Erythroblast (primary cell): ENCODE data around the gene FES.

Source experiments
- GATA1 ChIP-seq: IDR thresholded peaks from 2 replicates; pipeline ENCODE4 v1.6.1; 2011; ENCODE audit warnings: low read depth, mild to moderate bottlenecking, control low read depth, low read length, moderate library complexity
- POLR2A ChIP-seq: IDR thresholded peaks from 2 replicates; pipeline ENCODE4 v1.6.1; 2011; ENCODE audit warnings: mild to moderate bottlenecking, low read length

- TF ChIP-seq POLR2A, result no peak
- TF ChIP-seq GATA1, result no peak
Measured at GRCh38 chr15:90863987-90864386, 20.3 kb upstream of the FES start.
